ENCODE data around the gene COLEC11.

Gene COLEC11

GRCh38 chr2:3580449-3580848 is 14.5 kb upstream of the COLEC11 start:
- WGBS, result 96% methylated on average over 4 of the region's 5 CpGs
- Histone ChIP-seq H3K18ac (ENCODE audit: low read depth in 1 of 2, low read length in 2 of 2) (no peak overlapping the region), H3K27me3 (ENCODE audit: control insufficient read depth in 1 of 2, insufficient read depth in 1 of 2, low read length in 2 of 2) (no peaks in the 10 kb centered on the region), H3K9ac (ENCODE audit: low read length) (no peak overlapping the region), H2AK5ac (ENCODE audit: low read length, severe bottlenecking) (no peak overlapping the region), H2BK120ac (ENCODE audit: low read depth, low read length) (no peak overlapping the region), H3K27ac (ENCODE audit: low read length, poor library complexity, severe bottlenecking) (no peak overlapping the region), H3K36me3 (ENCODE audit: control insufficient read depth in 1 of 2, insufficient read depth in 2 of 2, low read depth in 1 of 2, low read length in 2 of 2) (peaks cover 33 to 82% of the 10 kb centered on the region in 2 experiments), H4K8ac (ENCODE audit: low read length) (no peak overlapping the region), H2AFZ (ENCODE audit: low read depth, low read length) (no peak overlapping the region), H3K4me1 (ENCODE audit: control insufficient read depth, insufficient read depth, low read depth, low read length) (peaks cover 12% of the 10 kb centered on the region), H2BK15ac (ENCODE audit: low read depth, poor library complexity, severe bottlenecking) (no peak overlapping the region), H3K4me3 (ENCODE audit: insufficient read depth in 1 of 2, low read depth in 1 of 2, low read length in 2 of 2) (no peak overlapping the region), H2BK12ac (ENCODE audit: low read length in 2 of 2) (no peak overlapping the region), H3K23ac (ENCODE audit: low read length in 2 of 2) (no peak overlapping the region), H3K14ac (ENCODE audit: low read length in 2 of 2) (no peak overlapping the region), H3K79me1 (replicated peaks; ENCODE audit: low read length, poor library complexity, severe bottlenecking) (peaks cover 5% of the 10 kb centered on the region), H4K91ac (ENCODE audit: low read length) (no peak overlapping the region), H2BK5ac (ENCODE audit: low read depth, low read length, poor library complexity, severe bottlenecking) (no peak overlapping the region), H3K9me3 (ENCODE audit: control insufficient read depth, low read length) (no peaks in the 10 kb centered on the region), H3K4ac (ENCODE audit: low read depth in 1 of 2, low read length in 2 of 2) (no peak overlapping the region), H3K4me2 (ENCODE audit: low read length, poor library complexity, severe bottlenecking) (no peak overlapping the region)
- DNase-seq, result no peak

GRCh38 chr2:3581367-3582262 is 13.3 kb upstream of the COLEC11 start:
- peak overlapping the region; percentile 51 for H4K8ac ChIP-seq (ENCODE audit: low read length)
- H3K27me3 ChIP-seq (ENCODE audit: control insufficient read depth in 1 of 2, insufficient read depth in 1 of 2, low read length in 2 of 2), result no peaks in the 10 kb centered on the region
- no peak overlapping the region for H2BK12ac ChIP-seq (ENCODE audit: low read length in 2 of 2)
- peaks cover 15% of the 10 kb centered on the region for H3K4me1 ChIP-seq (ENCODE audit: control insufficient read depth, insufficient read depth, low read depth, low read length)
- no peak overlapping the region for H2AK5ac ChIP-seq (ENCODE audit: low read length, severe bottlenecking)
- H3K4me3 ChIP-seq (ENCODE audit: insufficient read depth in 1 of 2, low read depth in 1 of 2, low read length in 2 of 2), result no peak overlapping the region
- no peak overlapping the region for H3K14ac ChIP-seq (ENCODE audit: low read length in 2 of 2)
- no peak overlapping the region for H2BK120ac ChIP-seq (ENCODE audit: low read depth, low read length)
- no peak overlapping the region for H3K23ac ChIP-seq (ENCODE audit: low read length in 2 of 2)
- no peak for DNase-seq
- WGBS, result 94% methylated on average over 11 of the region's 13 CpGs
- H3K9ac ChIP-seq (ENCODE audit: low read length), result no peak overlapping the region
- H4K91ac ChIP-seq (ENCODE audit: low read length), result no peak overlapping the region
- no peaks in the 10 kb centered on the region for H3K9me3 ChIP-seq (ENCODE audit: control insufficient read depth, low read length)
- H3K4ac ChIP-seq (ENCODE audit: low read depth in 1 of 2, low read length in 2 of 2), result no peak overlapping the region
- H3K27ac ChIP-seq (ENCODE audit: low read length, poor library complexity, severe bottlenecking), result peak overlapping the region; percentile 20
- no peak overlapping the region for H3K18ac ChIP-seq (ENCODE audit: low read depth in 1 of 2, low read length in 2 of 2)
- no peak overlapping the region for H2BK15ac ChIP-seq (ENCODE audit: low read depth, poor library complexity, severe bottlenecking)
- no peak overlapping the region for H3K4me2 ChIP-seq (ENCODE audit: low read length, poor library complexity, severe bottlenecking)
- H3K36me3 ChIP-seq (ENCODE audit: control insufficient read depth in 1 of 2, insufficient read depth in 2 of 2, low read depth in 1 of 2, low read length in 2 of 2), result peaks cover 35 to 75% of the 10 kb centered on the region in 2 experiments
- H2AFZ ChIP-seq (ENCODE audit: low read depth, low read length), result no peak overlapping the region
- H2BK5ac ChIP-seq (ENCODE audit: low read depth, low read length, poor library complexity, severe bottlenecking), result no peak overlapping the region
- peaks cover 8% of the 10 kb centered on the region for H3K79me1 ChIP-seq (replicated peaks; ENCODE audit: low read length, poor library complexity, severe bottlenecking)

- Histone ChIP-seq H3K9ac (ENCODE audit: low read length) (peak overlapping the region; percentile 87), H2BK15ac (ENCODE audit: low read depth, poor library complexity, severe bottlenecking) (no peak overlapping the region), H3K4me3 (ENCODE audit: insufficient read depth in 1 of 2, low read depth in 1 of 2, low read length in 2 of 2) (no peak overlapping the region), H3K9me3 (ENCODE audit: control insufficient read depth, low read length) (no peaks in the 10 kb centered on the region), H3K4ac (ENCODE audit: low read depth in 1 of 2, low read length in 2 of 2) (peak overlapping the region in 1 of 2 experiments; percentile 20), H3K27ac (ENCODE audit: low read length, poor library complexity, severe bottlenecking) (no peak overlapping the region), H3K4me2 (ENCODE audit: low read length, poor library complexity, severe bottlenecking) (no peak overlapping the region), H3K14ac (ENCODE audit: low read length in 2 of 2) (no peak overlapping the region), H3K23ac (ENCODE audit: low read length in 2 of 2) (no peak overlapping the region), H2BK120ac (ENCODE audit: low read depth, low read length) (no peak overlapping the region), H3K27me3 (ENCODE audit: control insufficient read depth in 1 of 2, insufficient read depth in 1 of 2, low read length in 2 of 2) (no peaks in the 10 kb centered on the region), H2BK12ac (ENCODE audit: low read length in 2 of 2) (peak overlapping the region in 1 of 2 experiments; percentile 44), H3K4me1 (ENCODE audit: control insufficient read depth, insufficient read depth, low read depth, low read length) (peaks cover 14% of the 10 kb centered on the region), H4K8ac (ENCODE audit: low read length) (no peak overlapping the region), H2BK5ac (ENCODE audit: low read depth, low read length, poor library complexity, severe bottlenecking) (no peak overlapping the region), H2AK5ac (ENCODE audit: low read length, severe bottlenecking) (no peak overlapping the region), H3K79me1 (replicated peaks; ENCODE audit: low read length, poor library complexity, severe bottlenecking) (peaks cover 12% of the 10 kb centered on the region), H3K36me3 (ENCODE audit: control insufficient read depth in 1 of 2, insufficient read depth in 2 of 2, low read depth in 1 of 2, low read length in 2 of 2) (peaks cover 44 to 52% of the 10 kb centered on the region in 2 experiments), H4K91ac (ENCODE audit: low read length) (peak overlapping the region; percentile 34), H2AFZ (ENCODE audit: low read depth, low read length) (no peak overlapping the region), H3K18ac (ENCODE audit: low read depth in 1 of 2, low read length in 2 of 2) (peak overlapping the region; percentile 26 to 71)
- 71% methylated on average over 6 of the region's 6 CpGs for WGBS
- DNase-seq, result no peak
Measured at GRCh38 chr2:3584076-3584475, 10.8 kb upstream of the COLEC11 start.

- H3K9ac ChIP-seq (ENCODE audit: low read length), result peak overlapping the region; percentile 87
- H3K14ac ChIP-seq (ENCODE audit: low read length in 2 of 2), result peak overlapping the region in 1 of 2 experiments; percentile 57
- no peak overlapping the region for H2BK5ac ChIP-seq (ENCODE audit: low read depth, low read length, poor library complexity, severe bottlenecking)
- no peaks in the 10 kb centered on the region for H3K9me3 ChIP-seq (ENCODE audit: control insufficient read depth, low read length)
- H4K91ac ChIP-seq (ENCODE audit: low read length), result peak overlapping the region; percentile 88
- peaks cover 45 to 46% of the 10 kb centered on the region in 2 experiments for H3K36me3 ChIP-seq (ENCODE audit: control insufficient read depth in 1 of 2, insufficient read depth in 2 of 2, low read depth in 1 of 2, low read length in 2 of 2)
- H3K4ac ChIP-seq (ENCODE audit: low read depth in 1 of 2, low read length in 2 of 2), result peak overlapping the region; percentile 47 to 92
- peak overlapping the region; percentile 88 to 96 for H2BK12ac ChIP-seq (ENCODE audit: low read length in 2 of 2)
- H3K27me3 ChIP-seq (ENCODE audit: control insufficient read depth in 1 of 2, insufficient read depth in 1 of 2, low read length in 2 of 2), result no peaks in the 10 kb centered on the region
- no peak for DNase-seq
- H3K79me1 ChIP-seq (replicated peaks; ENCODE audit: low read length, poor library complexity, severe bottlenecking), result peaks cover 14% of the 10 kb centered on the region
- 95% methylated on average over 1 of the region's 4 CpGs for WGBS
- no peak overlapping the region for H2AFZ ChIP-seq (ENCODE audit: low read depth, low read length)
- peaks cover 14% of the 10 kb centered on the region for H3K4me1 ChIP-seq (ENCODE audit: control insufficient read depth, insufficient read depth, low read depth, low read length)
- H2AK5ac ChIP-seq (ENCODE audit: low read length, severe bottlenecking), result no peak overlapping the region
- peak overlapping the region; percentile 29 for H3K27ac ChIP-seq (ENCODE audit: low read length, poor library complexity, severe bottlenecking)
- no peak overlapping the region for H3K4me2 ChIP-seq (ENCODE audit: low read length, poor library complexity, severe bottlenecking)
- peak overlapping the region; percentile 86 for H2BK120ac ChIP-seq (ENCODE audit: low read depth, low read length)
- peak overlapping the region in 1 of 2 experiments; percentile 68 for H3K23ac ChIP-seq (ENCODE audit: low read length in 2 of 2)
- peak overlapping the region; percentile 64 to 98 for H3K18ac ChIP-seq (ENCODE audit: low read depth in 1 of 2, low read length in 2 of 2)
- H4K8ac ChIP-seq (ENCODE audit: low read length), result peak overlapping the region; percentile 59
- H3K4me3 ChIP-seq (ENCODE audit: insufficient read depth in 1 of 2, low read depth in 1 of 2, low read length in 2 of 2), result peak overlapping the region in 1 of 2 experiments; percentile 70
- no peak overlapping the region for H2BK15ac ChIP-seq (ENCODE audit: low read depth, poor library complexity, severe bottlenecking)
Measured at GRCh38 chr2:3584608-3585260, 10.2 kb upstream of the COLEC11 start.
